Stimulated activated CD4-positive, alpha-beta T cell treated with anti-CD3 and anti-CD28 coated beads, Interleukin-2, amount 100 ng/mL, for 48 hours (primary cell): ENCODE data around the gene AFMID.
"Not testable (repeated sequence)": the region's sequence is repeated elsewhere in the genome, so short reads cannot be mapped to it uniquely, and the experiment has no call there.

Experiments used
- DNase-seq, 2 donors: peaks; one replicate each; pipeline ENCODE4 v3.0.0-alpha.2; 2020

The AFMID gene

DNA sequence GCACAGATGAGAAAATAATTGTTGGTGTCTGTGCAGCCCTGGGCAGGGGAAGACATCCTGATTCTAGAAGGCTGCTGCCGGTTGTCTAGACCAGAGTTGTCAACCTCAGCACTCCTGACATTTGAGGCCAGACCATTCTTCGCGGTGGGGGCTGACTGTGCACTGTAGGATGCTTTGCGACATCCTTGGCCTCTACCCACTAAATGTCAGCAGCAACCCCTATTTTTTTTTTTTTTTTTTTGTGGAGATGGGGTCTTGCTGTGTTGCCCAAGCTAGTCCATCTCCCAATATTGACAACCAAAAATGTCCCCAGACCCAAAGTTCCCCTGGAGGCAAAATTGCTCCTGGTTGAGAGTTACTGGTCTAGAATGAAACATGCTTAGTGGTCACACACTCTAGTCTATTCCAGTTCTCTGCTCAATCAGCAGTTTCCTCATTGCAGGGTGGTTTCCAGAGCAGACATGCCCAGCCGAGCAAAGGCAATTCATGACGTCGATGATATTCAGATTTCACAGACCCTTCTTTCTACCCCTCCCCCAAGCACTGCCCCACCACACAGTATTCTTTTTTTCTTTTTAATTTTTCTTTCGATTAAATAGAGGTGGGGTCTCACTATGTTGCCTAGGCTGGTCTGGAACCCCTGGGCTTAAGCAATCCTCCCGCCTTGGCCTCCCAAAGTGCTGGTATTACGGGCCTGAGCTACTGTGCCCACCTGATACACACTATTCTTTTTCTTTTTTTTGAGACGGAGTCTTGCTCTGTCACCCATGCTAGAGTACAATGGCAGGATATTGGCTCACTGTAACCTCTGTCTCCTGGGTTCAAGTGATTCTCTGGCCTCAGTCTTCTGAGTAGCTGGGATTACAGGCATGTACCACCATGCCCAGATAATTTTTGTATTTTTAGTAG lies 32.0 kb upstream of the AFMID start:
- no peak for DNase-seq

DNA sequence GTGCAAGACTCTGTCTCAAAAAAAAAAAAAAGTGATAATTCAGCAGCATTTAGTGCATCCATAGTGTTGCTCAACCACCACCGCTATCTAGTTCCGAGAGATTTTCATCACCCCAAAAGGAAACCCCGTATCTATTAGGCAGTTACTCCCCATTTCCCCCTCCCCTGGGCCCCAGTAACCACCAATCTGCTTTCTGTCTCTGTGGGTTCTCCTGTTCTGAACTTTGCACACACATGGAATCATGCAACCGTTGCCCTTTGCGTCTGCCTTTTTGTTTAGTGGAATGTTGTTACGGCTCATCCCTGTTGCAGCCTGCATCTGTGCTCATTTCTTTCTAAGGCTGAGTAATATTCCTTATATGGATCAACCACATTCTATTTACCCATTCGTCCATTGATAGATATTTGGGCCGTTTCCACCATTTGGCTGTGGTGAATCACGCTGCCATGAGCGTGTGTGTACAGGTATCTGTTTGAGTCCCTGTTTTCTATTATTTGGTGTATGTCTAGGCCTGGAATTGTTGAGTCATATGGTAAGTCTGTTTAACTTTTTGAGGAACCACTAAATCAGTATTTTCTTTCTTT lies 27.5 kb upstream of the AFMID start:
- DNase-seq, result no peak

DNA sequence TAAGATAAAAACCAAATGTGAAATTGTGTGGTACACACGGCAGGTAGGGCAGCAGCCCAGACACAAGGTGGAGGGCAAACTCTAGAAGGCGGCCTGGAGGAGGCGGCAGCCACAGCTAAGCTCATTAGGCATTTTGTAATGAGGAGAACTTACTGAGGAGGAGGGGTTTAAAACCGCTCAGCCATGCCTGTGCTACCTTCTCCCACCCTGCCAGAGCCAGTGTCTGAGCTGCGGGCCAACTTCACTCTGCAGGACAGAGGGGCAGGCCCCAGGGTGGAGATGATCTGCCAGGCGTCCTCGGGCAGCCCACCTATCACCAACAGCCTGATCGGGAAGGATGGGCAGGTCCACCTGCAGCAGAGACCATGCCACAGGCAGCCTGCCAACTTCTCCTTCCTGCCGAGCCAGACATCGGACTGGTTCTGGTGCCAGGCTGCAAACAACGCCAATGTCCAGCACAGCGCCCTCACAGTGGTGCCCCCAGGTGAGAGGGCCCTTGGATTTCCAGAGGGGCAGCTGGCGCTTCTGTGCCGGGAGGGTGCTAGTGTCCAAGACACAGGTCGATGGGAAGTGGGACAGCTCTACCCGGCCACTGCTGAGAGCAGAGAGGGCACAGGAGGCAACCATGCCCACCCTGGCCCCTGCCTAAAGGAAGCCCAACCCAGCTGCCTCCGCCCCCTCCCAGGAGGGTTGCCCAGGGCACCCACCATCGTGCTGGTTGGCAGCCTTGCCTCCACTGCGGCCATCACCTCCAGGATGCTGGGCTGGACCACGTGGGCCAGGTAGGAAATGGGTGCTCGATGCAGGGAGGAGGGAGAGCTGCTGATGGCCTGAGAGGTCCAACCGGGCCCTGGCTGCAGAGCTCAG lies 23.0 kb upstream of the AFMID start:
- no peak for DNase-seq

DNA sequence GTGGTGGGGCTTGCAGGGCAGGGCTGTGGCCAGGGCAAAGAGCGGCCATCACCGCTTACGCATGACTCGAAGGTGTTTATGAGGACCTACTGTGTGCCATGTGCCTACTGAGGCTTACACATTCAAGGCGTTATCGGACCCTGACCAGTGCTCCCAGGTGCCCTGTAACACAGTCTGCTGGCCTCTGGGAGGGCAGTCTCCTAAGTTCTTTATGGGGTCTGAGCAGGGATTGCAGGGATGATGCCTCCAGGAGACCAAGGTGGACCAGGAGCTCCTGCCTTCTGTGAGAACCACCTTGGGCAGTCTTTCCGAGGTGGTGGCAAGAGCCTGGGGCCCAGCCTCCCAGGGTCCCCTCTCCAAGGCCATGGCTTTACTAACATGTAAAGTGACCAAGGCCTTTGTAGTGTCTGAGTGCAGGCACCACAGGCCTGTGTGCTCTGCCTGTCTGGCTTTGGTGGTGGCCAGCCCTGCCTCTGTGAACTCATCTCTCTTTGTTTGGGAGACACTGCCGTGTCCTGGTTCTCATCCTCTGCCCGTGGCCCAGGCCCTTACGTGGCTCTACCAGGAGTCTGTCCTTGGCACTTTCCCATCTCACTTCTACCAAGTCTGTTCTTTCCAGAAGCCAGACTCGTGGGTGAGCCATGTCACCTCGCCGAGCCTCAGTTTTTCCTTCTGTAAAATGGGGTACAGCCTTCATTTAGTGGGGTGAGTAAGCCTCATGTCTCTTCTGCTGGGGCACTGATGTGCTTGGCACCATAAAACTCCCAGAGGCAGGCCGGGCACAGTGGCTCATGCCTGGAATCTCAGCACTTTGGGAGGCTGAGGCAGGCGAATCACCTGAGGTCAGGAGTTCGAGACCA lies 22.2 kb upstream of the AFMID start:
- no peak for DNase-seq

DNA sequence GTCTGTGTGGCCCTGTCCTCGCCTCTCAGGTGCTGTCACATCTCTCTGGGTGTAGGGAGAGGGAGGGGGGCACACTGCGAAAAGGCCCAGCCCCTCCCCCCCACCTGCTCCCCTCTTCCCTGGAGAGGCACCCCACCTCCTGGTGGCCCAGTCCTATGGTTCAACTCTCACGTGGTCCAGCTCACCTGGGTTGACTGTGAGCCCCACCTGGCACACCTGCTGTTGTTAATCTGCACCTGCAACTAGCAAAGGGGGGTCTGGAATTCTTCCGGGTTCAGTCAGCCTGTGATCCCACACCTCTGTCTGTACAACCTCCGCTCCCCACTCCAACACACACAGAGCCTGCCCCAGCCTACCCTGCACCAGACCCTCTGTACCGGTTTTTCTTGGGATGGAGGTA lies 20.7 kb upstream of the AFMID start:
- DNase-seq, result no peak

DNA sequence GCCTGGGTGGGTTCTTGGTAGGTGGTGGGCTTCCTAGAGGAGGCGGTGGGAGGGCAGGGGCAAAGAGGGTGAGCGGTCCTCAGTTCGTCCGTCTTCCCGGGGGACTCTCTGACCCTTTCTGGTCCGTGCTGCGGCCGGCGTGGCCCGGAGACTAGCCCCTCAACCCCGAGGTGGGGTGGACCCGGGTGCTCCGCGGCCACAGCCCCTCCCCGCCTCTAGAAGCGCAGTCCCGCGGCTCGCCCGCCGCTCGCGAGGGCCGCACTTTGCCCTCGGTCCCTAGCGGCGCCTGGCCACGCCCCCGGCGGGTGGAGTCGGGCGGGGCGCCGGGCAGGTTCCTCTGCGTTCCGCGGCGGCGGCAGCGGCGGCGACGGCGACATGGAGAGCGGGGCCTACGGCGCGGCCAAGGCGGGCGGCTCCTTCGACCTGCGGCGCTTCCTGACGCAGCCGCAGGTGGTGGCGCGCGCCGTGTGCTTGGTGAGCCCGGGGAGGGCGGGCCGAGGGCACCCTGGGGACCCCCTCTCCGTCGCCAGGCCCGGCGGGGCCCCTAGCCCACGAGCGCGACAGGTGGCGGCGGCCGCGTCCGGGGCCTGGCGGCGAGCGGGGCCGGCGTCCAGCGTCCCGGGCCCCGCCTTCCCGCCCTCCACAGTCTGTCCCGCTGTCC lies 18.8 kb upstream of the AFMID start, which contains the start of gene SYNGR2:
Gene SYNGR2, plus strand, starts transcription at position 340 of the 661 bp plus-strand sequence. Its CDS starts 36 bp downstream, at position 376.
- peak; percentile 83 to 92 for DNase-seq

DNA sequence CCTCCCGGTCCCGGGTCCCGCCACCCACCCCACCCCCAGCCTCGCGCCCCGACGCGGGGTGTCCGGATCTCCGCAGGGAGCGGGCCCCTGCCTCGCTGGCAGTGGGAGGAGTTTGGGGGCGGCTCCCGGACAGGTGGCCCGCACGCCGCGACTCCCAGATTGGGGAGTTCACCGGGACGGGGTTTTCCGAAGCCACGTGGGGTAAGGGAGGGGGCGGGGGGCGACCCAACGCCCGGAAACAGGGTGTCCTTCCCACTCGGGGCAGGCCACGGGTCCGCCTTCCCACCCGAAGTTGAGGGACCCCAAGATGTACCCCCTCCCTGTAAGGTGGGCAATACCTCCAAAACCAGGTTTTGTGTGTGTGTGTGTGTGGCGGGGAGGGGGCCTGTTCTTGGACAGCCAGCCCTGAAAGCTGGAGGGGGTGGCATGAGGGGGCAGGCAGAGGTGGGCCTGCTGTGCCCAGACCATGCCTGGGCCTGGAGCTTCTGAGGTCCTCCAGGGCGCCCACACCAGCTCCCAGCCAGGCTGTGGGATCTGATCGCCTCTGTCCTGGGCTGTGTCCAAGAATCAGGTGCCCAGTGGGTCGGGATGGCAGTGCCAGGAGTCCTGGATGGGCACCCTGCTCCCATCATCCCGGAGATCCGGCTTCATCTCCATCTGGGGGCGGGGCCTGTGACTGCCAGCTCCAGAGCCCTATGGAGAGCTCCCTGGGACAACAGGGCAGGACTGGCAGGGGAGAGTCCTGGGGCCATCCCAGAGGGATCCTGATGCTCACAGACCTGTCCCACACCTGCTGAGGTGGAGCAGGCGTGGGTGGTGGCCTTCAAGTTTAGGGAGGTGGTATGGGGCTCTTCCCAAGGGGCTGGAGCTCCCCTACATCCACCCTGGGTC lies 18.0 kb upstream of the AFMID start:
- DNase-seq, result peak in 1 of 2 donors; percentile 45

DNA sequence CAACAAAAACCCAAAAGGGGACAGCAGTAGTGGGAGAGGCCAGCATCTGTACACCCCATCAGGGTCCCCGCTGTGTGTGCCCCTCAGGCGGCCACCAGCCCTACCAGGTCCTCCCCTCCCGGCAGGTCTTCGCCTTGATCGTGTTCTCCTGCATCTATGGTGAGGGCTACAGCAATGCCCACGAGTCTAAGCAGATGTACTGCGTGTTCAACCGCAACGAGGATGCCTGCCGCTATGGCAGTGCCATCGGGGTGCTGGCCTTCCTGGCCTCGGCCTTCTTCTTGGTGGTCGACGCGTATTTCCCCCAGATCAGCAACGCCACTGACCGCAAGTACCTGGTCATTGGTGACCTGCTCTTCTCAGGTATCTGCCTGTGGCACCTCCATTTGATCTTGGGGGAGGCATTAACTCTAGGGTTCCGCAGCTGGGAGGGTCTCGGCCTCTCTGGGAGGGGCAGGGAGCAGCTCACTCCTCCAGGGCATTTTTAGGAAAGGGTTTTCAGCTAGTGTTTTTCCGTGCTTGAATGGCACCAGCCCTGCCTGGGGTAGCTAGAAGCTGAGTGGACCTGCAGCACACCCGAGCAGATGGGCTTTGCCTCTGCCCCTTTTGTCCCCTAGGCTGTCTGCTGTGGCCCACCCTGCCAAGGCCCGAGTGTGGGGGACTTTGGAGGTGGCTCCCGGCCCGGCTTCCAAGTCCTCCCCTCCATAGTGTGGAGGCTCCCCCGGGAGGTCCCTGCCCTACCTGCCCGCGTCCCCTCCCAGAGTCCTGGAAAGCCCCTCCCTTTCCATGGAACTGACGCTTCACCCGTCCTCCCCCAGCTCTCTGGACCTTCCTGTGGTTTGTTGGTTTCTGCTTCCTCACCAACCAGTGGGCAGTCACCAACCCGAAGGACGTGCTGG lies 16.2 kb upstream of the AFMID start:
- no peak for DNase-seq

DNA sequence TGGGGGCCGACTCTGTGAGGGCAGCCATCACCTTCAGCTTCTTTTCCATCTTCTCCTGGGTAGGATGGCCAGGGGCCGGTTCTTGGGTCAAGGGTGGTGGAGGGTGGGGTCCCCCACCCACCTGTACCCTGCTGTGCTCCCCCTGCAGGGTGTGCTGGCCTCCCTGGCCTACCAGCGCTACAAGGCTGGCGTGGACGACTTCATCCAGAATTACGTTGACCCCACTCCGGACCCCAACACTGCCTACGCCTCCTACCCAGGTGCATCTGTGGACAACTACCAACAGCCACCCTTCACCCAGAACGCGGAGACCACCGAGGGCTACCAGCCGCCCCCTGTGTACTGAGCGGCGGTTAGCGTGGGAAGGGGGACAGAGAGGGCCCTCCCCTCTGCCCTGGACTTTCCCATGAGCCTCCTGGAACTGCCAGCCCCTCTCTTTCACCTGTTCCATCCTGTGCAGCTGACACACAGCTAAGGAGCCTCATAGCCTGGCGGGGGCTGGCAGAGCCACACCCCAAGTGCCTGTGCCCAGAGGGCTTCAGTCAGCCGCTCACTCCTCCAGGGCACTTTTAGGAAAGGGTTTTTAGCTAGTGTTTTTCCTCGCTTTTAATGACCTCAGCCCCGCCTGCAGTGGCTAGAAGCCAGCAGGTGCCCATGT lies 15.4 kb upstream of the AFMID start:
- not testable (repeated sequence) for DNase-seq

DNA sequence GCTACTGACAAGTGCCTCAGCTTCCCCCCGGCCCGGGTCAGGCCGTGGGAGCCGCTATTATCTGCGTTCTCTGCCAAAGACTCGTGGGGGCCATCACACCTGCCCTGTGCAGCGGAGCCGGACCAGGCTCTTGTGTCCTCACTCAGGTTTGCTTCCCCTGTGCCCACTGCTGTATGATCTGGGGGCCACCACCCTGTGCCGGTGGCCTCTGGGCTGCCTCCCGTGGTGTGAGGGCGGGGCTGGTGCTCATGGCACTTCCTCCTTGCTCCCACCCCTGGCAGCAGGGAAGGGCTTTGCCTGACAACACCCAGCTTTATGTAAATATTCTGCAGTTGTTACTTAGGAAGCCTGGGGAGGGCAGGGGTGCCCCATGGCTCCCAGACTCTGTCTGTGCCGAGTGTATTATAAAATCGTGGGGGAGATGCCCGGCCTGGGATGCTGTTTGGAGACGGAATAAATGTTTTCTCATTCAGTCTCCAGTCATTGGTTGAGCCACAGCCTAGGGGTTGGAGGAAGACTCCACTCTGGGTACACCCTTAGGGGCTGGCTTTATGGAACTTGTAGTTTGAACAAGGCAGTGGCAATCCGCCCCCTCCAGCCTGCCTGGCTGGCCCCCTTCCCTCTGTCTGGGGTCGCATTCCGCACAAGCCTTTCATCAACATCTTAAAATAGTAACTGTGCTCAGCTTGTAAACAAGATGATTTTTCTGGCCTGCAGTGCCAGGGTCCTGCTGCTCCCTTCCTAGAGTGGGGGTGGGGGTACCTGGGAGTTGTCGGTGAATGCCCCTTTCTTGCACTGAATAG lies 14.7 kb upstream of the AFMID start:
- DNase-seq, result no peak

DNA sequence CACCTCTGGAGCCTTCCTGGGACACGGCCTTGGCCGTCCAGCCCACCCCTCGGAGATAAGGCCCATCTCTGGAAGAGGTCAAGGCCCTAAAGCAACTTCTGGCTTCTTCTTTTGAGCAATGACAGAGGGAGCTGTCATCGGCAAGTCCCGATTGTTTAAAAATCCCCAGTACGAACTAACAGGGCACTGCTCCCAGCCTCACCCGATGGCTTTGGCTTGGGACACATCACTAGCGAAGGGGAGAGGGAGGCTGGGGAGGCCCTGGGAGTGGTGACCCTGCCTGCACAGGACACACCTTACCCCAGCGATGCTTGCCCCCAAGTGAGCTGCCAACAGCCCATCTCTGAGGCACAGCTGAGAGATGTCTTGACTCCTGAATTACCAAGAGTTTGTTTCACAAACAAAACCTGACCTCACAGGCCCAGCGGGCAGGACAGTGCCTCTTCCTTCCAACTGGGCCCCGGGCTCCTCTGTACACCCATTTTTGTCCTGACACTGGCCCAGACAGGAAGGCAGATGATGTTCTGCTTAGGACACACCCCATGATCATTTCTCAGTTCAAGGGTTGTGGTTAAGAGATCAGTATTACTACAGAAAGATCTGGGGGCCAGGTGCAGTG lies 14.0 kb upstream of the AFMID start:
- no peak for DNase-seq

DNA sequence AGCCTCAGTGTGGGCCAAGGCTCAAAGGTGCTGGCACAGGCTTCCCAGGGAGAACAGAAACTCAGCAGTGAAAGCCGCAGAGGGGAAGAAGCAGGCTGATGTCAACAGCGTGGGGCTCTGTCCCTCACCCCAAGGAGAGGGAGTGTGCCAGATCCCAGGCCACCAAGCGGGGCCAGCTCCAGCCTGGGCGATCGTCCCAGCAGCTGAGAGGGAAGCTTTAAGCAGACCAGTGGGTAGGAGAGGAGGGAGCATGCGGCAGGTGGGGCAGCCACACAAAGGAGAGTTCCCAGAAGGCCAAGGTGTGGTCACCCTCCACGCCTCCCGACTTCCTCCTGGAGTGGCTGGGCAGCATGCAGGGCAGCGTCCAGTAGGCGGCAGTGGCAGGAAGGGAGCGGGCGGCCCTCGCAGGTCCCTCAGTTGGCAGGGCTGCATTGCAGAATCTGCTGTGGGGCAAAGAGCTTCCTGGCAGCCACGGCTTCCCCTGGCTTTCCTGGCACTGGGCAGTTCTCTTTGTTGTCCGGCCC lies 12.8 kb upstream of the AFMID start:
- DNase-seq, result no peak

DNA sequence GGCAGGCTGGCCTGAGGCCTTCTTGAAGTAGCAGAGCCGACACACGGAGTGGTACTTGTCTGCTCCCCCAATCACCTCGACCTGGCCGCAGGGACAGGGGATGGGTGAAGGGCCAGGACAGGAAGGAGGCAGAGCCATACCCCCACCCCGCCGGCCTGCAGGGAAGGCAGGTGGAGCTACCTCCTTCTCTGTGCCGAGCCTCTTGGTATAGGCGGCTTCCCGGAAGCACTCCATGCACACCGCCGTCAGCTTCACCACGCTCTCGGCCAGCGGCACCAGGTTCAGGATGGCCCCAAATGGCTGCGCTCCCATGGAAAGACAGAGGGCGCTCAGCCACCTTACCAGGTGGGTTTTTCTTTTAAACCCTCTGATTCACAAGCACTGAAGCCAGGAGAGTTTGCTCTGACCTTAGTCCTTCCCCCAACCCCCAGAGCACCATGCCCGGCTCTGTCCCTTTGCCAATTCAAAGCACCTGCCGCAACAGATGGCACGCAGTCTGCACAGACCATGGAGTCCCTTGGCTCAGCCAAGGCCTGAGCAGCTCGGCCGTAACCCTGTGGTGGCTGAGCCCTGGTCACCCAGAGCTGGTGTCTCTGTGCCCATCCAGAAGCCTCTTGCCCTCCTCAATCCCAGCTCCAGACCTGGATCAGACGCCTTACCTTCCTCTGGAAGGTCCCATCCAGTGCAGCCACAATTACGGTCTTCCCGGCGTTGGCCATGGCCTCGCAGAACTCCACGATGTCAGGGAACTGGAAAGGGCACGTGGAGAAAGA lies 12.1 kb upstream of the AFMID start:
- DNase-seq, result no peak

DNA sequence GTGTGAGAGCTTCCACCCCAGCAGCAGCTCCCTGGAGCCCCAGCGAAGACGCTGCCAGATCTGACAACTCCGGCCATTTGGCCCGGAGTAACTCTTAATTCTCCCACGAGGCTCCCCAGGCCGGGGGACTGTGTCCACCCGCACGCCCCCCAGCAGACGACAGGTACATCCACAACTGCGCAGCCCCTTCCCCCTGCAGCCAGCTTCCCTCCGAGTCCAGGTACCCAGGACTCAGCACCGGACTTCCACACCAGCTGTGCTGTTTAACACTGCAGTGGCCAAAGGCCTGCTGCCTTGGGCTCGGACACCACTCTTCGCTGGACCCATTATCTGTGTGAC lies 11.6 kb upstream of the AFMID start:
- no peak for DNase-seq

DNA sequence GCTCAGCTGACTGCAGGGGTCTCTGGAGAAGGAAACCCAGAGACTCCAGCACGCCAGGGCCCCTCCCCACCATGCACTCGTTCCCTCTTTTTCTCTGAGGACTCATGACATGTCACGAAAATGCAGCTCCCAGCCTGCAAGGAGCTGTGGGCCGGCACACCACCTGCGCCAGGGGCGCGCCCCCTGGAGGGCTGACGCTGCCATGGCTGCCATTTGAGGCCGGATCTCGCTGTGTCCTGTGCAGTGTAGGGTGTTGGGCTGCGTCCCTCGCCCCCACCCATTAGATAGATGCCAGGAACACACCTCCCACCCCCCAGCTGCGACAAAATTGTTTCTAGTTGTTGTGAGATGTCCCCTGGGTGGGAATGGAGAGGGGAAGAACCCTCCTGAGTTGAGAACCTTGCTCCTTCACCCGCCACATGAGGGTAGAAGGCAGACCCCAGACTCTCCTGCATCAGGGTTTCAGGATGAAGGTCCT lies 10.6 kb upstream of the AFMID start:
- peak; percentile 74 to 76 for DNase-seq

DNA sequence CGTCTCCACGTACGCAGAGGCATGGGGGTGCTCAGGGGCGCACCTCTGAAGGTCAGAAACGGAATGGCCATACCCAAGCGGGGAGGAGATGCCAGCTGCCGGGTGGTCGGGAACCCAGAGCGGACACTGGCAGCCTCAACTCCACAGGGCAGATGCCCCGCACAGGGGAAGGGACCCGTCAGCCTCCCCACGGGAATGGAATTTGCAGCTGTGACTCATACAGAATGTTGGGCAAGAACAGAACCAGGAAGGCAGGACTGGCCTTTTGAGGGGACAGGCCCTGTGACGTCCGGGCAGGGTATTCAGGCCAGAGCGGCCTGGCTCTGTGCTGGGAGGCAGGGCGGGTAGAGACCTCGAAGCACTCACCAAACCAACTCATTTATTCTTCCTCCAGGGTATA lies 7.8 kb upstream of the AFMID start:
- no peak for DNase-seq

DNA sequence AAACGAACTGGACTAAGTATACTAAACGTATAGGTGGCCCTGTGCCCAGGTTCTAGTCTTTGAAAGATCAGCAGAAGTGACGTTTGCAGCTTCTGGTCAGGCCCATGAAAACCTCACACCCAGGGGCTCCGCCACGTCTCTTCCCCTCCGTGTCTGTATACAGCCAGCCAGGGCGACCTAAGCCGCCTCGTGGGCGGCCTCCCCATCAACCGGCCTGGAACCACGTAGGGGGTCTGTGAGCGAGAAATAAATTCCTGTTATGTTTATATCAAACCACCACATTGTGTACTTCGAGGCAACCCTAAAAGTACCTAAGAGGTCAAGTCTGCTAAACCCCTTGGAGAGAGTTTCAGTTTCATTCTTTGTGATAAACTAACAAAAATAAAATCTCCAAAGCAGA lies 7.1 kb upstream of the AFMID start:
- DNase-seq, result no peak
